NCI-H748 (cell line): Measurements from ENCODE around the gene SHROOM3.

Experiments
- DNase-seq: peaks from one replicate; lab custom pipeline; 2025; ENCODE audit not compliant: unreplicated experiment; lab: John Stamatoyannopoulos, UW

SHROOM3 gene

DNA sequence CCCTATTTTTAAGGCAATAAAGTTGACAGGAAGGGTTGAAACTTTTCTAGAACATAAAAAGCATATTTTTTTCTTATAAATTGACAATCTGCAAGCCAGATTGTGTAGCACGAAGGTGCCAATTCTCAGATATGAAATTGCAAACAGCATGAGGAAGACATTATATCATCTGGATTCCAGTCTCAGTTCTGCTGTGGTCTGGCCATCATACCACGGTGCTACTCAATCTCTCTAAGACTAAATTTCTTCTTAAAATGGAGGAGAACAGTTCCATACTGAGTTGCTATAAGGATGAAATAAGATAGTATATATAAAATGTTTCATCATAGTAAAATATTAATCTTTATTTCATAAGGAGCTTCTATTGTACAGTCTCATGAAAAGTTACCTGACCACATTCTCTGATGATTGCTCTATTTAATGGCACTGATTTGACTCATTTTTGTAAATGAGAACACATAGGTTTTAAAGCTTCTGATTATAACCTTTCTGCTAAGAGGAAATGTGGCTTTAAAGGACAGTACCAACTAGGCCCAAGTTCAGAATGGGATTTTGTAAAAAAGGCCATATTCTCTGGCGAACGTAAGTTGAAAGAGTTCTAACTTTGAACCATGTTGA lies 127.9 kb downstream of the SHROOM3 start:
- no peak for DNase-seq

DNA sequence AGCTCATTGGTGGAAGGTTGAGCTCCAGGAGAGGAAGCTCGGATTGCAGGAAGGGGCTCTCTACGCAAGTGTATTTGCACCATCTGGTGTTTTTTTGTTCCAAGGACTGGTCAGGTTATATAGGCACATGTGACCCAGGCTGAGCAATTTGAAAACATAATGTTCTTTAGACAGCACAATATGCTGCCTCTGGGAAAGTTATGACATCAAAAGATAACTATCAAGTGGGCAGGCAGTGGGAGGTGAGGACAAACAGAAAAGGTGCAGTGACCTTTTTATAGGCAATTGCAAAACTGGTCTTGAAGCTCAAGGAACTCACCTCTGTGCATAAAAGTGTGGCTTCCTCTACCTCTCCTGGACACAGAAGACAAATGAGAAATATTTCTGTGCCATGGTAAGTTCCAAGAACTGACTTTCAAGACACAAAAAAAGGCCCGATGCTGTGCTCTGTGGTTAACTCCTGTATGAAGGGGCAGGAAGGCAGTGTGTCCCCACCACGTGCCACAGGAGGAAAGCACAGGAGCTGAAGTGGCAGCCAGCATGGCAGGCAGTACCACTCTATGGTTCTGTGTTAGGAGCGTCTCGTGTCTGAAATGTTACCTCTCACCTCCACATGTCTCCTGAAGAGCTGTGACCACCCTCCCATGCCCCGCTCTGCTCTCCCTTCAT lies 128.6 kb downstream of the SHROOM3 start:
- peak; percentile 12 for DNase-seq

GRCh38 chr4:76564123-76564915 lies 129.3 kb downstream of the SHROOM3 start:
- no peak for DNase-seq

DNA sequence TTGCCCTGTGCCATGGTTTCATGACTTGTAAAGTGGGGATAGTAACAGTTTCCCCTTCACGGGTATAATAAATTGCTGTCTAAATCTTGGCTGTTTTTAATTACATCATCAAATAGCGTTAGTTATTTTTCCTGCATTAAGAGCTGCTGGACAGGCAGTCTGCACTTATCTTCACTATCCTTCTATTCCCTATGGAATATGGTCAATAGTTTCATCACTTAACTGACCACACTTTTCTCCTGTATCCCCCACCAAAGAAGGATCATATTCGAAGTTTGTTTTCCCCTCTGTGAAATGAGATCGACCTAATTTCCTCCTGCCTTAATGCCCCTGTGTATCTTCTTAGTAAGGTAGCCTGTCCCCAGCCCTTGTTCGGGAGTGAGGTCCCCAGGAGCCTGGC lies 133.2 kb downstream of the SHROOM3 start:
- no peak for DNase-seq

DNA sequence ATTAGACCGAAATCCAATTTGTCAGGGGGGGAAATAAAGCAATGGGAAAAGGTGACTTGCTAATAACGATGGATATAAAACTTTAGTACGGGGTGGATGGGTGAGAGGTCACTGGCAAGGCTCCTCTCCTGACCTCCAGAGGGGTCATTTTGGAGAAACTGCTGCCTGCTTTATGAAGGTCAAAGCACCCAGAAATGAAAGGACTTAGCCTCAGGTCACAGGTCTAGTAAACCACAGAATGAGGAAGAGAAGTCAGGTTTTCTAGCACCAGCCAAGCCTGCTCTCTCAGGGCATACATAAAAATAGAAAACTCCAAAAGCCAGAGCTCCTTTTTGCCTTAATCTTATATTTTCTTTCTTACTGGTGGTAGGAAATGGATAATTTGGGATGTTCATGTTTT lies 134.2 kb downstream of the SHROOM3 start:
- DNase-seq: no peak

GRCh38 chr4:76569706-76570105 lies 134.7 kb downstream of the SHROOM3 start:
- DNase-seq: no peak

GRCh38 chr4:76570141-76570973 lies 135.3 kb downstream of the SHROOM3 start:
- peak; percentile 47 for DNase-seq

DNA sequence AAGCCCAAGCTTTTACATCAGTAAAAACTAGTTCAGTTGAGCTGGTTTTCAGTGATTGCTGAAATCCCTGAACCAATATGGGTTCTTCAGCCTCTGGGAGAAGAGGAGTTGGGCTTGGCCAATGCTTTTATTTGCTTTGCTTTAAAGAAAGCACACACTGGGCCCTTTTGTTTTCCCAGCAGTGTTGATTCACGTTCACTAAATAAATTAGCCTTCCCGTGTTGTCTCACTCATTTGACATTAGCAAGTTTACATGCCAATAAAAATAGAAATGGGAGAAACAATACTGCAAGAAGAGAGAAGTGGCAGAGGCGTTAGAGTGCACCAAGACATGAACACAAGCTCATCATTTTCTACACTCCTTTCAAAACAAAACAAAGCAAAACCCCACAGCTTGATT lies 136.2 kb downstream of the SHROOM3 start:
- peak; percentile 90 for DNase-seq

- DNase-seq: no peak
Measured at GRCh38 chr4:76572224-76572623, 137.2 kb downstream of the SHROOM3 start.

- DNase-seq: no peak
Measured at GRCh38 chr4:76576824-76577223, 141.8 kb downstream of the SHROOM3 start.

DNA sequence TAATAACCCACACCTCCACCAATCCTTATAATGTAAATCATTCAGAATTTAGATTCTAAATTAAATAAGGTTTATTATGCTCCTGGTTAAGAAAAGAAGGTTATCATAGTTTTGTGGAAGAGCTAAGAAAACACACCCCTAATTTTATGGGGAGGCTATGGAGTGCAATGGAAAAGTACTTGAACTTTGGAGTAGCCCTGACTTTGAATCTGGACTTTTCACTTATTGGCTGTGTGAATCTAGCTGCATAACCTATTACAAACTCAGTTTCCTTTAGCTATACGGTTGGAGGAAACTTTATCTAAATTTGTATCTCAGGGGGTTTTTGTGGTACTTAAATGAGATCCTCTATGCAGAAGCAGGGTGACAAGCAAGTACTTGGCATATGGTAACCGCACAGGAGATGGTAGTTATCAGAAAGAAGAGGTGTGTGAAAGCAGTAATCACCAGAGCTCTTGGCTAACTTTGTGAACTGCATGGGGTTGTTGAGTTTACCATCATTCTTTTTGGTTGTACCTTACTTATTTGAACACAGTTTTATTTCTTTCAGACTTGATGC lies 143.1 kb downstream of the SHROOM3 start:
- DNase-seq: no peak

GRCh38 chr4:76579596-76580375 lies 144.8 kb downstream of the SHROOM3 start:
- peak; percentile 79 for DNase-seq

DNA sequence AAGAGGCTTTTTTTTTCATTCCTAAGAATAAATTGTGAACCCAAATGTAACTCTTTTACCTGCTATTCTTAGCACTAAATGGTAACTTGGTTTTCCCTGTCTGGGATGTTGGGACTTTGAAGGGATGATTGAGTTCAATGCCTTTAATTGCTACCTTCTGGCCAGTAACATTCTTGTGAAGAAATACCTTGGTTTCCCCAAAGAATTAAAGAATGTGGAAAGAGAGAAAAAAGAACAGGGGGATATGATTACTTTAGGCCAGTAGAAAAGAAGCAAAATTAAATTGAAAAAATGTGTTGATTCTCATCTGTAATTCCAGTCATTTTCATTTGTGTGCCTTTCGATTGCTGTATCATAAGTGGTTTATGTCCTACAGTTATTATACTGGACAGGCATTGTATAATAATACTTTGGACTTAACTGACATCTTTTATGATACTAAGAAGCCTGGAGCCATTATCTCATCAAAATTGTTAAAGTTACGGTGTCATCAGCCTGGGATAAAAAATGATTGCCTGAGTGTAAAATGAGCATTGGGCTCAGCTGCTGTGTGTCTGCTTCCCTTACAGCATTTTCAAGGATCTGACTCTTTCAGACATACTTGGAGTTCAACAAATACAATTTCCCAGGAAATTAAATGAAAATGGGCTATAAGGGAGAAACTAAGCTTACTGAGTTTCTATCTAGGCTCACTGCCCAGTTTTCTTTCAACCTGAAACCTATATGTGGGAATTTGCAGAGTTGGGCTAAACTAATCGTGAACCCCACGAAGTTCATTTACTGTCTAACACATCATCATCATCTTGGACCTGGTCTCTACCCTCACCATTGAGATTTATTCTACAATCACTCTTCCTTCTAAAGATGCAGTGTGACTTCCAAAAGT lies 146.3 kb downstream of the SHROOM3 start:
- no peak for DNase-seq

DNA sequence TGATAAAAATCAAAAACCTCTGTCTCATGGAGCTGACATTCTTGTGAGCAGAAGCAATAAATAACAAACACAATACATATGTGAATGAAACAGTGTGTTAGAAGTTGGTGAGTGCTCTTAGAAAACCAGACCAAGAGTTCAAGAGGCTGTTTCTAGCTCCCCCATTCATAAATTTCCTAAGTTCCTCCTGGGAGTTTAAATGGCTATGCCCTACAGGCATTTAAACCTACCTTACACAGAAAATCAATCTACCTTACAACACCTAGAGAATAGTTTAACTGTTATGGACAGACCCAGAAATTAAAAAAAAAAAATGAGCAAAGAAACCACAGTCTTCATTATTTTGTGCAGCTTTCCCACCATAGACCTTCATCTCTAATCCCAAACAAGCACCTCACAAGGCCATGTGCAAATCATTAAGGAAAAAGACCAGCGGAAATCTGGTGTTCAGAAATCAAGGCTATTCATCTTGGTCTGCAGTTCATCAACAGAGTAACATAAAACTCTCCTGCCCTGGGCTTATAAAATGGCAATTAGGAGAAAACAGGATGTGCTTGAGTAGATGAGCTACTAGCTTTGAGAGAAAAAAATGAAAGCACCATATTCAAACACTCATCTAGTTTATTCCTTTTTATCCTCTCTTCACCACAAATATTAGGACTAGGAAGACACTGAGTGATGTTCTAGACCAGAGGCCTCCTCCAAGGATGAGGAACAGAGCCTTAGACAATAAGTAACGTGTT lies 147.2 kb downstream of the SHROOM3 start:
- peak; percentile 0 for DNase-seq

DNA sequence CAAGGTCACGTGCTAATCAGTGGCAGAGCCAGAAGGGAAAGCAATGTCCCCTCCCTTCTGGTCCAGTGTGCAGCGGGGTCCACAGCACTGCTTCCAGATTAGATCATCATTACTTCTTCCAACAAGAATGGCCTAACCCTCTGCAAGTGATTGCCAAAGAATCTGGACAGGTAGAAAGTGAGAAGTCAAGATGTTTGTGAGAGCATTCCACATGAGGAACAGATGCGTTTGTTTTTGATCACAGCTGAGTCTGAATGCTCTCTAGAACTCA lies 147.7 kb downstream of the SHROOM3 start:
- DNase-seq: no peak

DNA sequence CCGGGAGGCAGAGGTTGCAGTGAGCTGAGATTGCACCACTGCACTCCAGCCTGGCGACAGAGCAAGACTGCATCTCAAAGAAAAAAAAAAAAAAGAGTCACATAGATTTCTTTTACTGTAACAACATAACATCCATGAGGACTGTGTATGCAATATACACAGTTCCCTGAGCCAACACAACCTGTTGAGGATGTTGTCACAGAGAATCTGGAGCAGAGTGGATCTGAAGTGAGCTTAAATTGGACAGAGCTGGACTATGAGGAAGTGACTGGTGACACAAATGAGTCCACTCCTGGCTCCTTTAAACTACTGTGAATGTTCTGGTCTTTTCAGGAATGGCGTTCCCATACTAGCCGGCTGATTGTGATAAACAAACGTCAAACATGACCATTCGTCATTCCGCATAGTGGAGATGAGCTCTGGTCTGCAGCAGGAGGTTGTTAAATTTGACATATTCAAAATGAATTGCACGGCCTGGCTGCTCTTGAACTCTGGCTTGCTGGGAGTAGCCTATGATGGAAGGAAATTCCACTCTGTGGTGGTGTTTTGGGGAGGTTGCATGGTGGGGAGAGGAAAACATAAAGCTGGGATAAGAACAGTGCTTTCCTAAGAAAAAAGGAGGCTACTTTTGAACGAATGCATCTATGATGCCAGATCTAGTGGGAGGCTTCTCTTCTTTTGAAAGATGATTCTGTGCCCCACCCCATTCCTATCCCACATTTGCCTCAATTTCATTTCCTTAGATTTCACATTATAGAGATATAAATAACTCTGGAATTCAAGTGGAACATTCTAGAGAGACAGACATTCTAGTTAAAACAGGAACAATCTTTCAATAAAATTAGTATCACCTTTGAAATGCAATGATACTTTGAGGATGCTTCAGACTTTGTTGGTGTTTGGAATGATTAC lies 149.5 kb downstream of the SHROOM3 start:
- no peak for DNase-seq

- peak; percentile 7 for DNase-seq
Measured at GRCh38 chr4:76585272-76585671, 150.2 kb downstream of the SHROOM3 start.

DNA sequence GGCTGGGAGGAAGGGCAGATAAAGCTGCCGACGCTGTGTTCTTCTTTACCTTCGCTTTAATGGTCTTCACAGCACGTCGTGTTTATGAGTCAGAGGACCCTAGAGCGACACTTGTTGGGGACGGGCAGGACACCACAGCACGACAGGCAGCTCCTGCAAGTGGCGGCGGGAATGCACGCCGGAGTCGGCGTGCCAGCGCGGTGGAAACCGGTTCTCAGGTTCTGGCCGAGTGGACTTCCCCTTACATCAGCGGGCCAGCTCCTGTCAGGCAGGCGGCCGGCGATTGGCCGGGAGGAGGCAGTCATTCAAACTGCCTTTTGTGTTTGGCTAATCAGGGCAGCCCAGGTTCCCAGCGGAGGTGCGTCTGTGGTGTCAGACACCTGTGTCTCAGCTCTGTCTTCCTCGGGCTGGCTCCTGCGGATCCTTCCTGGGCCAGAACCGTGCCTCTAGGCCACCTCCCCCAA lies 150.9 kb downstream of the SHROOM3 start:
- DNase-seq: peak; percentile 93
